Stimulated activated naive CD8-positive, alpha-beta T cell treated with anti-CD3 and anti-CD28 coated beads, Interleukin-15, Interleukin-2, amounts not matched to agents 100 U/mL and 50 U/mL, for 24 hours (primary cell): ENCODE results near the gene SYTL3.

Experiments used
- ATAC-seq: fragments of 150-1000 bp; cut with Tn5 transposase; one replicate; pipeline ENCODE4 v1.10.0; 2021
- DNase-seq: peaks from one replicate; pipeline ENCODE4 v3.0.0; 2021

The SYTL3 gene

DNA sequence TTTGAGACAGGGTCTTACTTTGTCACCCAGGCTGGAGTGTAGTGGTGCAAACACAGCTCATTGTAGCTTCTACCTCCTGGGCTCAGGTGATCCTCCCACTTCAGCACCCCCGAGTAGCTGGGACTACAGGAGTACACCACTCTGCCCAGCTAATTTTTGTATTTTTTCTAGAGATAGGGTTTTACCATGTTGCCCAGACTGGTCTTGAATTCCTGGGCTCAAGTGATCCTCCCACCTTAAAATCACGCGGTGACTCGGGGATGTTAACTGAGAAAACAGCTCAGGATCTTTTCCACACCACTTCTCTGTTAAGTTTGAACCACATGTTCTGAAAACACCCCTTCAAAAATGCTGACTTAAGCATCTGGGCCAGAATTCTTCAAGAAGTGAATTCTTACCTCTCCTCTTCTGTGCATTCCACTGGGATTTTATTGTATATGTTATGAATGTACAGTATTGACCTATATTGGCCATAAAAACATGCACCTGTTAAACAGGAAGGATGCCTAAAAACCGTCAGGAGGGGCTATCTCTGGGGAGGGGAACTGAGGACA lies 72.4 kb downstream of the SYTL3 start:
- no peak for ATAC-seq
- no peak for DNase-seq

DNA sequence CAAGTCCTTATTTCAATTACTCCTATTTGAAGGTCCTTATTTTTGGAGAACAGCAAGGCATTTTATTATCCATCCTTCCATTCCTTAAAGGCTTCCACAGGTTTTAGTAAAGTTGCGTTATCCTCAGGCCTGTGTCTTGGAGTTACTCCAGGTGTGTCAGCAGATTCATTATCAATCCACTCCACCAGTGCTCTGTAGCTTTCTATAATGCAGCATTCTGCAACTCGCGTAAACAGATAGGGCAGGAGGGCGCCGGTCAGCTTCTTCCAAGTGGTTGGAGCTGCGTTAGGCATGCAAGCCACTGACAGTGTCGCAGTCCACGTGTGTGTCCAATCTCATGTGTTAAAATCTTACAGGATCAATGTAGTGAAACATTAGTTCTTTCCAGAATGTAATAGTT lies 75.8 kb downstream of the SYTL3 start:
- ATAC-seq (no peak), DNase-seq (no peak)

DNA sequence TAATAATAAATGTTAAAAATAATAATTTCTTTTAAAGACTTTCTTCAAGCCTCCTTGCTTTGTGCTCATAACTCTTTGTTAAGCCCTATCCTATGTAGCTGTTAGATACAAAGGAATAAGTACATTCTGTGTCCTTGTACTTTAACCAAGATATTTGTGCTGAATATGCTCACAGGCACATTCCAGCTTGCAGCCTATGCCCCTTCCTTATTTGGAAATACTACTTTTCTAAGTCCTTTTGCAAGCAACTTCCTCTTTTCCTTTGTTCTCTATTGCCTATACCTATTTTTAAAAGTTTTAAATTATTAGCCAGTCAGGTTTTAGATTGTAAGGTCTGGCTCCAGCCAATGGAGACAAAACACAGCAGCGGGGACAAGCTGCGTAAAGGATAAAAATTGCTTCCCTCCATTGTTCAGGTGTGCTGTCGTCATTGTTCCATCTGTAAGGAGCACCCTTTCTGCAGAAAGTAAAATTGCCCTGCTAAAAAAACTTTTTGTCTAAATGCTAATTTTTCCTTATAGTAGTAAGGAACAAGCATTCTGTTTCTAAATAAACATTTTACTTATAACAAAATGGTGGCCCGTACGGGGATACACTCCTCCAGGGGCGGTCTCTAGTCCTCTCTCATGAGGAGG lies 80.2 kb downstream of the SYTL3 start:
- ATAC-seq (no peak), DNase-seq (no peak)

DNA sequence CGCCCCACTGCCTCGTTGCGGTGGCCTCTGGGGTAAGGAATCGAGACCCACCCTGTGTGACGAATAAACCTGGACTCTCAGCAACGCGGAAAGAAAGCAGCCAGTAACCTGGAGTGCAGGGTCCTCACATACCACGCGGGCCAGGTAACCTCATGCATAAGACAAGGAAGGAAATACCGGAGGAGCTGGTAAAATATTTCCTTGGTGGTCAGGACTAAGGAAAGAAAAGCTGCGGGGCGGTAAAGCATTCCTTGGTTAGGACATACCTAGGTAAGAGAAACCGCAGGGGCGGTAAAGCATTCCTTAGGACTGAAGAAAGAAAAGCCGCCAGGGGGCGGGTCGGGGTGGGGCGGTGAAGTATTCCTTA lies 80.7 kb downstream of the SYTL3 start:
- no peak for DNase-seq

DNA sequence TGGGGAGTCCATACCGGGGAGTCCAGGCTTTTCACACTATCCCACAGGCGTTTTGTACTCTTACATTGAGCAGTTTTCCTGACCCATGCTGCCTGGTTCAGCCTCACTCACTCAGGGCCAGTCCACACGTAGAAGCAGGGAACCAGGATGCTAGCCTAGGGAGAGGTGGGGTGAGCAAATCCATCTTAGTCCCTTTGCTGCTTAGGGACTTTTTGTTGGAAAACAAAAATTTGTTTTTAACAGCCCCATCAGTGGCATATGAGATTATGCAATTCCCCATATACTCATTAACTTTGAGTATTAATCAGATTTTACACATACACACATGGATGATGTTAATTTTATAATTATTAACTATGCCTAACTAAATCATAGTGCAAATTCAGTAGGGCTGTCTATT lies 85.2 kb downstream of the SYTL3 start:
- ATAC-seq (no peak), DNase-seq (no peak)

More for the DNA sequence above, 80.7 kb downstream of the SYTL3 start:
- no peak for ATAC-seq

DNA sequence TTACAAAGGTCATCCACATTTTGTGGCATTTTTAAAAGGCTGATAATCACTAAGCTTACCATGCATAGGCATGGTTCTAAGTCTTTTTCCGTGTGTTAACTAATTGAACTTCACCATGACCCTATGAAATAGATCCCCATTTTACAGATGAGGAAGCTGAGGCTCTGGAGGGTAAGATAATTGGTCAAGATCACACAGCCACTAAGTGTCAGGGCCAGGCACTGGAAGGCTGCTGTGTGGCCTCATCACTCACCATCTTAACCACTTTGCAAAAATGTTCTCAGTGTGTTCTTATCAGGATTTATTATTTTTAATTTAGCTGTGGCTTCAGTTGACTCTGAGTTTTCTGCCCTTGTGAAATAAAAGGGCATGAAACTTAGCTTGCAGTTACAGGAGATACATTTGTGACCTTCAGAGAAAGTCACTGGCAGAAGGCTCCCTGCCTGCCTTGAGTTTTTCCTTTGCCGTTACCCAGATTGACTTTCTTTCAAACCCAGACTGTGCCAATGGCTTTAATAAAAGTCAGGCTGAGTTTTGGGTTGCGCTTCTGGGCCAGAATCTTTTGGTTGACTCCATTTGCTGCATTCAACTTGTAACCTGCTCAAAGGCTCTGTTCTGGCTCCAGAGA lies 87.3 kb downstream of the SYTL3 start:
- ATAC-seq (no peak), DNase-seq (no peak)

DNA sequence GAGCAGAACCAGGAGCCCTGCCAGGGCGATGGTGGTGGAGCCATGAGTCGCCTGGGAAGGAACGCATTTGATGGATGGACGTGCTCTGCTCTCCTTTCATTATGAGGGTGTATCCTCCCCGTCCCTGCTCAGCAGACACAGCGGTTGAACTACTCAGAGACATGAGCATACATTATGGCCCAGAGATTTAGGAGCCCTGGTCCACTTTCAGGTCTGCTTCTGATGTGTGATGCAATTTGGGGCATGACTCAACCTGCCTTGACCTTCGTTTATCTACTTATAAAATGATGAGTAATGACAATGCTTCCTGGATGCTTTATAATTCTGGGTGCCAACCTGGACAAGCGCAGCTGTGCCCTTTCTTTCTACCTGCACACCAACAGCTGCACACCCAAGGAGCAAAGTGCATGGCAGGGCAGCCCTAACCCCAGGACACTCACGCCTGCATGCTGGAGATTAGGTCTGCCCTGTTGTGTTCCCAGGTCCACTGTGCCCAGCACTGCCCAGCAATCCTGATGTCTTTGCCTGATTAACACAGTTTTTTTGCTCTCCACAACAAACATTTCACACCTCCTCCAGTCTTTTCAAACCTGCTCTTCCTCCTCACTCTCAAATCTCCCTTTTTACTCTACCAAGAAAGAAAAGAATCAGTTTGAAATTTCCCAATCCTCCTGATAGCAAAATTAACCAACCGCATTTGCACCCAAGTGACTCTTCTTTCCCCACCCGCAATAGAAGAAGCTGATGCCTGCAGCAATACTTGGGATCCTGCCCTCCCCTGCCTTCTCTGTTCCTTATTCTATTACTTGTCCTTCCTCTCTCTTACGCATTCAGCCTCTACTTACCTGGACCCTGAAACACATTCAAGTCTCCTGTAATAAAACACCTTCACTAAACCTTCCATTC lies 88.1 kb downstream of the SYTL3 start:
- DNase-seq (no peak), ATAC-seq (peak; percentile 63)

DNA sequence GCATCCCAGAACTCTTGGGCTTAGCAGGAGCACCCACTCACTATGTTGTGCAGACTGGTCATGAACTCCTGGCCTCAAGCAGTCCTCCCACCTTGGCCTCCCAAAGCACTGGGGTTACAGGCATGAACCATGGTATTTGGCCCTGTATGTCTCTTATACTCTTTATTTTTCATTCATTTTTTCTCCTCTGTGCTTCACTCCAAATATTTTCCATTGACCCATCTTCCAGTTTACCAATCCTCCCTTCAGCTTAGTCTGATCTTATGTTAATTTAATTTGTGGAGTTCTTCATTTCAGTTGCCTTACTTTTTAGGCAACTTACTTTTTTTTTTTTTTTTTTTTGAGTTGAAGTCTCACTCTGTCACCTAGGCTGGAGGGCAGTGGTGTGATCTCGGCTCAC lies 89.8 kb downstream of the SYTL3 start:
- DNase-seq = no peak

DNA sequence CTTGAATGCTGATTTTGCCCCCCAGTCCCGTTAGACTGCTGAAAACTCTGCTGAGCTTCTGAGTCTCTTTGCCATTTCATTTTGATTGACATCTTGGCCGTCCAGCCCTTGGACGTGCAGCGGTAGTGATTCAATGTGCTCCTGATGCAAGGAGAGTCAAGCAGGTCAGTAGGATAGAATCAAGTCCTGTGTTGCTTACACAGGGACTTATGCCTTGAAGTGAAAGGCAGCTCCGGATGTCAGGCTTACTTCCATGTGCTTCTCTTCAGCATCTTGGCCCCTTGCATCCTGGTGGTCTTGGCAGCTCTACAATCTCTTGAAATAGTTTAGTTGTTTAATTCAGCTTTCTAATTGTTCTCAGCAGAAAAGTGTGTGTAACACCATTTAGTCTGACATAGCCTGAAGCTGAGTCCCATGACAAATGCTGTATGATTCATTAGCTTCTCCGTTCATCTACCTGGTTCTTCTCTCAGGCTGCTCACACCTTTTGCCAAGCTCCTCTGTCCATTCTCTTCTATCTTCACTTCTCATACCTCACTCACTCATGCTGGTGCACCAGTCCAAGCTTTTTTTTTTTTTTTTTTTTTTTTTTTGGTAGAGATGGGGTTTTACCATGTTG lies 93.3 kb downstream of the SYTL3 start:
- ATAC-seq (no peak), DNase-seq (no peak)

More for the DNA sequence above, 89.8 kb downstream of the SYTL3 start:
- no peak for ATAC-seq

DNA sequence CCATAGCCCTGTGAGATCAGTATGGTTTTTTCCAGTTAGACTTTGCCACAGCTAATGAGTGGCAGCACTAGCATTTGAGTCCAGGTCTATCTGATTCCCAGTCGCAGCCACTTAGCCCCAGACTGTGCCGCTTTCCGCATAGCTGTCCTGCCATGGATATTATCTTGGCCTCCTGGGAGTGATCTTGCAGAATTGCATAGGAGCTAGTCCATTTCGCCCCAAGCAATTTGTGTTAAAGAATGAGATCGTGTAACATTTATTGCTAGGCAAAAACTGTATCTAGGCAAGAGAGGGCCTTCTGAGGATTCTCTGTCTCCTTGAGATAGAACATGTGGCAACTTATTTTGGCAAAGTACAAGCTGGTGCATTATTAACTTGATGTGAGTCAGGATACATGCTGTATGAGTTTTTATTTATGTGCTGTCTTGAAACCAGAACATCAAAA lies 95.2 kb downstream of the SYTL3 start:
- ATAC-seq = no peak
- DNase-seq = no peak

DNA sequence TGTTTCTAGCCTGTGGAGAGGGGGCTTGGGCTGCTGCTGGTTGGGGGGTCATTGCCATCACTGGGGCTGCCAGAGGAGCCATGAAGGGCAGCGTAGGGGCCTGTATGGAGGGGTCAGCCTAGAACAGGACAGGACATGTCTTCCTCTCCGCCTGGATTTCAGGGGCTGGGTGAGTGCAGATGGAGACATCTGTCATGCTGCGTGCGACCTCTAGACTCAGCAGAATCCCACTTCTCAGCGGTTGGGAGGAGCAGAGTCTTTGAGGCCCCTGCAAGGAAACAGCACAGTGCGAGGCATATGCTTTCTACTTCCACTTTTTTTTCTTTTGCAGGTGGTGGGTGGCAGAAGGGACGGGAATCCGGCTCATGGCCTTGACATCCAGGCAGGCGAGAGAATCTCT lies 101.4 kb downstream of the SYTL3 start:
- no peak for ATAC-seq
- no peak for DNase-seq

DNA sequence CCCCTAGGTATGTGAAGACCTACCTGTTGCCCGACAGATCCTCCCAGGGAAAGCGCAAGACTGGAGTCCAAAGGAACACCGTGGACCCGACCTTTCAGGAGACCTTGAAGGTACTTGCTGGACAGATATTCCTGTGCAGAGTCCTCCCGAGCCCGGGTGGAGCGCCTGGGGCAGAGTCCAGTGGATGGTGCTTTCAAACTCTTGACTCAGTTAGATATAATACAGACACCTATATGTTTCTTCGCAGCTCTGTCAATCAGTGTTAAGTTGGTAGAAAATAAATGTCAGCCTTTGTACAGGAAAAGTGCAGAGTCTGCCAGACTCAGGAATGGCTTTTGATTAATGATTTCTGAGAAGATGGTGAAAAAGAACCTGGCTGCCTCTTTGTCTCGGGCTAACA lies 102.1 kb downstream of the SYTL3 start:
- ATAC-seq (no peak), DNase-seq (no peak)

DNA sequence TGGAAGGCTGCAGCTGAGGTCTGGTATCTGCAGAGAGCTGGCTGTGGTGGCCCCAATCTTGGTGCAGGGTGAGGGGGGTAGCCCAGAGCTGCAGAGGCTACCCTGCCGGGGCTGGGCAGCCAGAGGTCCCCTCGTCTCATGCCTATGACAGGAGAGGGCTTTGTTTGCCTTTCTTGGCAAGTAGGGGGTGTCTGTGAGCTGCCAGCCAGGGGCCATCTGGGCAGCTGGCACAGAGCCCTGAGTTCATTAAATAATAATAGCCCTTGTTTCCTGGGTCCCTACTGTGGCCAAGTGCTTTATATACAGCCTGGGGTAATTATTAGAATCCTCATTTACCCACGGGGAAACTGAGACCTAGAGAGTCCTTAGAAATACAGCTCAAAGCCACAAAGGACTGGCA lies 102.8 kb downstream of the SYTL3 start:
- DNase-seq (no peak), ATAC-seq (no peak)

DNA sequence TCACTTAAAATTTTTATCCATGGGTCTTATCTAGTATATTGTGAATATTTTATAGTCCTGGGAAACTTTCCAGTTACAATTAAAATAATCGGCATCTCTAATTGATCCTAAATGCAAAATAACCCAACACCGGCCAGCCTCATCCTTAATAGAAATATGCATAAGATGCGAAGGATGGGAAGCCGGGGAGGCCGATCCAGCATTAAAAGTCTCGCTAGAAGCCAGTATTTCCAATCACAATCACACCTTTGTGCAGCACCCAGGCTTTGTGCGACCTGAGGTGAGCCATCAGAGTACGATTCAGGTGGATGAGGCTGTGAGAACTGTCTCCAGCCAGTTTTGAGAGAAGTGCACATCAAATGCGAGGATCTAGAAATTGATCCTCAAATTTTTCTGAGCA lies 104.0 kb downstream of the SYTL3 start:
- ATAC-seq = no peak
- no peak for DNase-seq

DNA sequence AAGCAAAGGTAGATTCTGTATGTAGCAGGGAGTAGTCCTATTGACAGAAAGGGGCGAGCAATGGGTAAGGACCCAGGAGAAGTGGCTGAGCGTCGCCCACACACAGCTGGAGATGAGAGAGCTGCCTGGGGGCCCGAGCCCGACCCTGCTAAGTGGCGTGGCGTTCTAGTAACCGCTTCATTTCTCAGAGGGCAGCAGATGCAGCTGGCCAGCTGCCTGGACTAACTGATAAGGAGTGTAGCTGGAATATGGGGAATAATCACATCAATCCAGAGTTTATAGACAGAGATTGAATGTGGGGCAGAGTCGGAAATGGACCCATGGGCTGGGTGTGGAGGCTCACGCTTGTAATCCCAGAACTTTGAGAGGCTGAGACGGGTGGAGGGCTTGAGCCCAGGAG lies 104.9 kb downstream of the SYTL3 start:
- ATAC-seq (no peak), DNase-seq (no peak)

DNA sequence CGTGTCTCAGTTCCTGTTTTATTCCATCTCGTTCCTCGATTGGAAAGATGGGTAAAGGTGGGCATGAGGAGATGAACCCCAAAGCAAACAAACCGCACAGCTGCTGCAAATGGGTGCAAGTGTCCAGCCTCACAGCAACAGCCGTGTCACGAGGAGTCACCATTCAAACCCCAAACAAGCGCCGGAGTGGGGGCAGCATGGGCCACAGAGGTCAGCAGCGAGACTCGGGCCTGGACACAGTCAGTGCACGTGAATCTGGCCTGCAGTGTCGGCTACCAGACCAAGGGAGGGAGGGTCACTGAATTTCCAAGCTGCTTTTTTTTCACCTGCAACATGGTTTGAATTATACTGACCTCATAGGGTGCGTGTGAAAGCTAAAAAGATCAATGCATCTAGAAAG lies 105.8 kb downstream of the SYTL3 start:
- ATAC-seq = no peak

DNA sequence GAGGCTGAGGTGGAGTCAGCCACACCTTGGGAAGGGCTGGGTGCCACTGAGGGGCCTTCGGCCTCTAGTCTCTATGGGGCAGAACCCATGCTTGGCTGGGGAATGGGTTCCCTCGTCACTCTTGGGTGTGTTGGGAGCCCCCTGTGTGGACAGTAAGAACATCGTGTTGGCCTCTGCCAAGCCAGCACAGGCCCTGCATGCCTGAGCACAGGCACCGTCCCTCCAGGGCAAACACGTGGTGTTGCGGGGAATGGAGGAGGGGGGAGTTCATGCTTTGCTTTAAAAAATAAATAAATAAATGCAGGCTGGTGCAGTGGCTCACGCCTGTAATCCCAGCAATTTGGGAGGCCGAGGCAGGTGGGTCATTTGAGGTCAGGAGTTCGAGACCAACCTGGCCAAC lies 106.3 kb downstream of the SYTL3 start:
- no peak for ATAC-seq
- DNase-seq = no peak

More for the DNA sequence above, 105.8 kb downstream of the SYTL3 start:
- no peak for DNase-seq

DNA sequence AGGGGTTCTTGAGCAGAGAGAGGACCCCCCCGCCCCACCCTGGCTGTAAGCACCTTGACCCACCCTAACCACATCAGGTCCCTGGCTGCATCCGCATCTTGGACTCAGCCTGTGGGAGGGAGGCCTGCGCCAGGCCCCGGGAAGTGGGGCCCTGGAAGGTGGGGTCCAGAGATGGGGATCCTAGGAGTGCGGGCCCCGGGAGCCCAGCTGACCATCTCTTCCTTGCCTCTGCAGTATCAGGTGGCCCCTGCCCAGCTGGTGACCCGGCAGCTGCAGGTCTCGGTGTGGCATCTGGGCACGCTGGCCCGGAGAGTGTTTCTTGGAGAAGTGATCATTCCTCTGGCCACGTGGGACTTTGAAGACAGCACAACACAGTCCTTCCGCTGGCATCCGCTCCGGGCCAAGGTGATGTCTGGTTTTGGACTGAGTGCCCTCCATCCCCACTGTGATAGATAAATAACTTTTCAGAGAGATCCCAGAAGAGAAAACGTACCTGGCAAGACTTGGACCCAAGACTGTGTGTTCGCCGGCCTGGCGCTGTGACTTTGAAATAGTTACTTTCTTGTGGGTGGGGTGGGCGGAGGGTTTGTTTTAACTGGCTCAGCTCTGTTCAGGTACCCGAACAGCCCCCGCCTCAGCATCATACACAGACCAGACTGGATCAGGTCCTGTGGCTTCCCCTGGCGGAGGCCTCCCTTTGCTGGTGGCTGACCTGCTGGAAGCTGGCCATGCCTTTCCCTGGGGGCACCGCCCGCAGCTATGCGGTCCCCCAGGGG lies 107.3 kb downstream of the SYTL3 start:
- no peak for ATAC-seq
- DNase-seq = no peak

DNA sequence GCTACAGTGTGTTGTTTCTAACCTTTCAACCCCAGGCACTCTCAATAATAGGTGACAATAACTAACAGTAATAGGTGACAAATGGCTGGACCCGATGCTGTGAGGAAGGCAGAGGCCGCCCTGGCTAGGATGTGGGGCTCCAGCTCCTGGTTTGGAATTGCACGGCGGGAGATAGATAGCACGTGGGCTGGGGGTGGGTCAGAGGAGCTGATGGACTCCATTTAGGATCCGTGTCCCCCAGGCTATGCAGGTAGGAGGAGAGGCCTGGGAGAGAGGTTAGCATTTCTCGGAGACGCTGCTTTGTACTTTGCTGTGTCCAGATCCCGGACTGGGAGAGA lies 107.9 kb downstream of the SYTL3 start:
- ATAC-seq (no peak), DNase-seq (no peak)

DNA sequence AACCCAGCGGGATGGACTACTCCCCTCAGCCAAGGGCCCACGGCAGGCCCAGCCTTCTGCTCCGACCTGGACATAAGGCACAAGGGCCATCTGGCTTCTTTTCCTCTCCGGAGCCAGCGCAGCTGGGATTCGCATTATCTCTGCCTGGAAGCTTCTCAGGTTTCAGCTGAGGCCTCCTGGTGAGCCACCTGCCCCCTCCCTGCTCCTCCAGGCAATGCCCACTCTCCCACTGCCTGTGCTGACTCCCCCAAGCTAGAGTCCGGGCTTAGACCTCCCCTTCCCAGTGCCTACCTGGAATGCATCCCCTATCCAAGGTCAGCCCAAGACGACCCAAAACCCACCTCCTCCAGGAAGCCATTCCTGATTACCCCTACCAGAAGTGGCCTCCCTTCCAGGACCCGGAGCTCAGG lies 108.6 kb downstream of the SYTL3 start:
- no peak for ATAC-seq
- no peak for DNase-seq

DNA sequence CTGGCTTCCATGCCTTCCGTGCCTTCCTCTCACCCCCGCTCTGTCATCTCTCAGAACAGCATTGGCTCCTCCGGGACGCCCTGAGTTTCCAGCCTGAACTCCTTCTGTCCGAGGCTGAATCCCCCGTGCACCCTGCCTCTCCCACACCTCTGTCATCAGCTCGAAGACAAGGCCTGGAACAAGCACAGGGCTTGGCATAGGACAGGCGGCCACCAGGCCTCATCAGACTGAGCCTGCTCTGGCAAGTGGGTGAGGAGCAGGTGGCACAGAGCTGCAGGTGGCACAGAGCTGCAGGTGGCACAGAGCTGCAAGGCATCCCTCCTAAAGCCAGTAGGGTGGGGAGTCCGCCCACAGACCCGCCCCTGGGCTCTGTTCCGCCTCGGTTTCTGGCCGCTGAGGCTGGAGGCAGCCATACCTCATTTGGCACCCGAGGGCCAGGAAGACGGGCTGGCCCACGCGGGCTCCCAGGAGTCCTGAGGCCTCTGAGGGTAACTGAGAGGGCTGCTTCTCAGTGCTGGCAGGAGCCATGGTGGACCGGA lies 109.2 kb downstream of the SYTL3 start:
- ATAC-seq (no peak), DNase-seq (no peak)
